GM18867 (cell line): ENCODE results near the gene ABCC1.

Source experiments
- ATAC-seq: cut with Tn5 transposase; IDR thresholded peaks from one replicate; pipeline ENCODE4 v1.9.1; 2021; ENCODE audit warnings: mild to moderate bottlenecking, moderate library complexity; ENCODE audit not compliant: unreplicated experiment

The ABCC1 gene

DNA sequence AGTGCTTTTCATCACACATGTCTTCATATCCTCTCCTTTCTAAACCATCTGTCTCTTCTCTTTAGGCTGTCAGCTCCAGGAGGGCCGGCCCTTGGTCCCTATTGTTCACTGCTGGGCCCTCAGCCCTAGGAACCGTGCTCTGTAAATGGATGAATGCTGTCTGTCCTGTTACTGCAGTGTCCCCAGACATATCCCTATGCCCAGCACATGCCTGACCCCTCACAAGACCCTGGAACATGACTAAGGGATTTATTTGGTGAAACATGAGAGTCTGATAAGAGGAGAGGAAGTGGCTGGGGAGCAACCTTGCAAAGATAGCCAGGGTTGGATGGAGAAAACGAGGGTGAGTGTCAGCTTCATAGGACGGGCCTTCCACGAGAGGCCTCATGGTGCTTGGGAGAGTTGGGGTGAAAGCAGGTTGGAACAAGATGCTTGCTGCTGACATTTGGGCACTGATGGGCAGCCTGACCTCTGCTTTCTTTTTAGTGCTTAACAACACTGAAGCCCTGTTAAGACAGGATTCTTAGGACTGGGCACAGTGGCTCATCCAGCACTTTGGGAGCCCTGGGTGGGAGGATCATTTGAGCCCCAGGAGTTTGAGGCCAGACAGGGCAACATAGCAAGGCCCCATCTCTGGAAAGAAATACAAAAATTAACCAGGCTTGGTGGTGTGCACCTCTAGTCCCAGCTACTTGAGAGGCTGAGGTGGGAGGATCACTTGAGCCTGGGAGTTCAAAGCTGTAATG is 39.0 kb downstream of the ABCC1 start:
- ATAC-seq = no peak

DNA sequence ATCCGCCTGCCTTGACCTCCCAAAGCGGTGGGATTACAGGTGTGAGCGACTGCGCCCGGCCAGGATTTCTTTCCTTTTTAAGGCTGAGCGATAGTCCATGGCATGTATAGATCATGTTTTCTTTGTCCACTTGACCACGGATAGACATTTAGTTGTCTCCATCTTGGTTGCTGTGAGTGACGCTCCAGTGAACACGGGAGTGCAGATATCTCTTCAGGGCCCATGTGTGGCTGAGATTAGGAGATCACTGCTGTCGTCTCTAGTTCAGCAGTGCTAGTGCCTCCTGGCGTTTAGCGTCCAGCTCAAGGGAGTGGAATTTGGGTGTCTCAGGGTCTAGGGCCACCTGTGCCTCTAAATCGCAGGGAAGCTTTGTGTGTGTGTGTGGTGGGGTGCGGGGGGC is 41.5 kb downstream of the ABCC1 start:
- no peak for ATAC-seq

DNA sequence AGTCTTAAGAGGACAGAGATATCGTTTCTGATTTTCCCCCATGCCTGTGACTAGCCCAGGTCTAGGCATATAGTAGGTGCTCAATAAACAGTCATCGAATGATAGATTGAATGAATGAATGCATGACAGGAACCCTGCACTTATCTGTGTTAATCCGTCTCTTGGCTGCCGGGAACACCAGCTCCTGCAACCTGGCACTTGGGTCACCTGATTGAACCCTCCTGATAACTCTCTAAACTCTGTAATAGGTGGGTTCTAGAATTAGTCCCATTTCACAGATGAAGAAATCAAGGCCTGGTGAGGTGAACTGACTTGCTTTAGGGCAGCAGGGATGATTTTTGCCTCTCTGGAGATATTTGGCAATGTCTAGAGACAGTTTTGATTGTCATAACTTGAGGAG is 43.7 kb downstream of the ABCC1 start:
- no peak for ATAC-seq

DNA sequence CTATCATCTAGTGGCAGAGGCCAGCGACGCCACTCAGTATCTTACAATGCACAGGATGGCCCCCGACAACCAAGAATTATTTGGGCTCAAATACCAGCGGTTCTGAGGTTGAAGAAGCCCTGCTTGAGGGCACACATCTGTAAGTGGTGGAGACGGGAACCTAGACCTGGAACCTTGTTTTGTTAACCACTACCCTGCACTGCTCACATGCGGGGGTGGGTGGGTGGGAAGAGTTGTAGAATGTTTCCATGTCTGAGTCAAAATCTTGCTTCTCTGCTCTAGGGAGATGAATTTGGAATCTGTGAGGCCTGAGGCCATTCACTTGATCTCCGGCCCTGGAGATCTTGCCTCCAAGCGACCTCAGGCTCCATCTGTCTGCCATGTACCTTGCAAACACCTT is 44.1 kb downstream of the ABCC1 start:
- ATAC-seq = no peak

DNA sequence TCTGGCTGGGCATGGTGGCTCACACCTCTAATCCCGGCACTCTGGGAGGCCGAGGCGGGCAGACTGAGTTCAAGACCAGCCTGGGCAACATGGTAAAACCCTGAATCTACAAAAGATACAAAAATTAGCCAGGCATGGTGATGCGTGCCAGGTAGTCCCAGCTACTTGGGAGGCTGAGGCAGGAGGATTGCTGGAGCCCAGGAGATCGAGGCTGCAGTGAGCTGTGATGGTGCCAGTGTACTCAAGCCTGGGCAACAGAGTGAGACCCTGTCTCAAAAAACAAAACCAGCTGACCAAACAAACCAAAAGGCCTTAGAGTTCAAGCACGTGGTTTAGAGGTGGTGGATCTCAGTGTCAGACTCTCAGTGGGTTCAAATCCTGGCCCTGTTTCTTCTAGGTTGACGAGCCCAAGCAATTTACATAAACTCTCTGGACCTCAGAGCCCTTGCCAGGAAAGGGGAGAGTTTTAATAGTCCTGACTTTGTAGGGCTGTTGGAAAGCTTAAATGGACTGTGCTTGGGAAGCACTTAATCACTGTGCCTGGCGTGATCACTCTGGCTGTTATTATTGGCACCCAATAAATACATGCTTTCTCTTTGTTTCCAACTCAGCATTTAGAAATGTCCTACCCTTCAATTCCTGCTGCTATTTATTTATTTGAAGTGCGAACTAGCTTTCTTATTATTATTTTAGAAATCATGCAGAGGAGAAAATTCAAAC is 44.7 kb downstream of the ABCC1 start:
- no peak for ATAC-seq

DNA sequence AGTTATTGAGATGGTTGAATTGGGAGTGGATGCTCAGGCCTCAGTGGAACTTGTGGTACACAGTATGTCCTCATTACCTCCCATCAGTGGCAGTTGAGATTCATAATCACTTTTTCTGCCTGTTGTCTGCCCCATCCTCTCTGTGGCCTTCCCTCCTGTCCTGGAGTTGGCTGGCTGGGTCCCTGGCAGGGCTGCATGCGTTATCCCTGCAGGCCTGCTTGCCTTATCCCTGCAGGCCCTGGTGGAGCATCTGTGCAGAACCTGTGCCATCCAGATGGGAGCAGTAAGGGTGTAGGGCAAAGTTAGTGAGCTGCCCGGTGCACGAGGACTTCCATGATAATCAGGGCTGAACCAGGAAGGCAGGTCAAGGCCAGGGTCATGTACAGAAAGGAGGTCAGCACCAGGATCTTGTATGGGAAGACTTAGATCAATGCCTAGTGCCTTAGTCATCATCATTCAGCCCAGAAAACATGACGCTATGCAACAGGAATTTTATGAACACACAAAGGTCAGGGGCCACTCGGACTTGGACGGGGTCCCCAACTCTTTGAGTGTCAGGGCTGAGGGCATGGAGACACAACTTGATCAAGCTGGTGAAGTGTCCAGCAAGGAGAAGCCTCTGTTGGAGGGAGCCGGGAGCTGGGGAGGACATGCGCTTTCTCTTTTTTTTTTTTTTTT is 47.2 kb downstream of the ABCC1 start:
- ATAC-seq = no peak

DNA sequence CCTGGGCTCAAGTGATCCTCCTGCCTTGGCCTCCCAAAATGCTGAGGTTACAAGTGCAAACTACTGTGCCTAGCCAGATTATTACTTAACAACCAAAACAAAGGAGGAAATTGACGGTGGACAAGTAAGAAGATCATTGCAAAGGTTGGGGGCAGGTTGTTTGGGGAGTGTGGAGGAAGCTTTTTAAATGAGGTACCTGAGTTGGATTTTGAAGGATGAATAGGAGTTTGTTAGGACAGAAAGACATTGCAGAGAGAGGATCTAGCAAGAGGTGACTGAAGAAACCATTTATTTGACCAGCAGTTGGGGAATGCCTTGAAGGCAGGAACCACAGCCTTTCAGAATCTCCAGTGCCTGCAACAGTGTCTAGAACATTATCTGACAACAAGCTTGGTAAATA is 51.3 kb downstream of the ABCC1 start:
- ATAC-seq = no peak

DNA sequence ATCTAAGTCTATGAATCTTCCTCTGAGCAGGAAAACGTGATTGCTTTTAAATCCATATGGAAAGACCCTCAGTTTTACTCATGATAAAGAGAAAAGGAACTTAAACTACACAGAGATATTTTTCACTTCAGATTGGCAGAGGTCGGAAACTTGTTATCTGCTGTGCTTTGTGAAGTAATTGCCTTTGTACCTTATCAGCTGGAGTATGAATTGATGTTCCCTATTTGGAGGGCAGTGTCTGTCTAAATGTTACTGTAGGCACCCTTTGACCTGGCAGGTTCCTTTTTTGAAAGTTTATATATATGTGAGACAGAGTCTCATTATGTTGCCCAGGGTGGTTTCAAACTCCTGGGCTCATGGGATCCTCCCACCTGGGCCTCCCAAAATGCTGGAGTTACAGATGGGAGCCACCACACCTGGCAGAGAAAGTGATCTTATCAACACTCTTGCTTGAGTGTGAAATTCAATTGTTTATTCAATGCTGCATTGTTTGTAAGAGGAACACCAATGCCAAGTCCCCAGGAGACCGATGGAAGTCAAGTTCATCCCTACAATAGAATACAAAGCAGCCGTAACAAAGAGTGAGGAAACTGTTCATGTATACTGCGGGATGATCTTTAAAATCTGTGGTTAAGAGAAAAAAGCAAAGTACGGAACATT is 52.3 kb downstream of the ABCC1 start:
- no peak for ATAC-seq

DNA sequence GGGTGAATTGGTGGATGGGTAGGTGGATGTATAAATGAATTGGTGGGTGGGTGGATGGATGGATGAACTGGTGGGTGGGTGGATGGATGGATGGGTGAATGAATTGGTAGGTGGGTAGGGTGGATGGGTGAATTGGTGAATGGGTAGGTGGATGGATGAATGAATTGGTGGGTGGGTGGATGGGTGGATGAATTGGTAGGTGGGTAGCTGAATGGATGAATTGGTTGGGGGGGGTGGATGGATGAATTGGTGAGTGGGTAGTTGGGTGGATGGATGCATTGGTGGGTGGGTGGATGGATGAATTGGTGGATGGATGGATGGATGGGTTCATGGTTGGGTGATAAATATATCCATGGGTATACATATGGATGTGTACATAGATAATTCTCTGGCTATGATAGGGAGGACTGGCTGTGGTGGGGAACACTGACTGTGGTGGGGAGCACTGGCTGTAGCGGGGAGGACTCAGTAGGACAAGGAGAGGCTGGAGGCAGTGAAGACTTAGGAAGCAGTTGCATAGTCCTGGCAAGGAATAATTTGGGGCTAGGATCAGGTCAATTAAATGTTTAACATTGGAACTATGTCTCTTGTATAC is 54.4 kb downstream of the ABCC1 start:
- ATAC-seq = no peak

DNA sequence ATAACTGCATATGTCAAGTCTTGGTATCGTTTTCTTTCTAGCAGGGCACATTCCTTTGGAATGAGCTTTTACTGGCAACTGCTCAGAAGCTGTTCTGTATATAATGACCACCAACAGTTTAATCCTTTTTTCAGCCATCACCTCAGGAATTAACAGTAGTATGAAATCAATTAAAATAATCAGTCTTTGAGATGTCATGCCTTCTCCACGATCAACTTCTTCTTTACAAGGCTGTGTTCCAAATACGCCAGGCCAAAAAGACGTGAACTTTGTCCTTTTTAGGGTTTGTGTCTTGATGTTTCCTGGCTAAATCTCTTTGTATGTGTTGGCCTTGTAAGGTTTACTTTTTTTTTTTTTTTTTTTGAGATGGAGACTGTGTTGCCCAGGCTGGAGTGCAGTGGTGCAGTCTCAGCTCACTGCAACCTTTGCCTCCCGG is 54.9 kb downstream of the ABCC1 start:
- no peak for ATAC-seq

DNA sequence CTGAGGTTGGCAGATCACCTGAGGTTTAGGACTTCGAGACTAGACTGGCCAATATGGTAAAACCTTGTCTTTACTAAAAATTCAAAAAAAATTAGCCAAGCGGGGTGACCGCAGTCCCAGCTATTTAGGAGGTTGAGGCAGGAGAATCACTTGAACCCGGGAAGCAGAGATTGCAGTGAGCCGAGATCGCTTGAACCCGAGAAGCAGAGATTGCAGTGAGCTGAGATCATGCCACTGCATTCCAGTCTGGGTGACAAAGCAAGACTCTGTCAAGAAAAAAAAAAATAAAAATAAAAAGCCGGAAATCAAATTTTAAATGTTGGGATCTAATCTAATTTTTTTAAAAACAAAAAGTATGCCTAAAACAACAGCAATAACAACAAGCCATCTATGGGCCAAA is 56.3 kb downstream of the ABCC1 start:
- ATAC-seq = no peak

DNA sequence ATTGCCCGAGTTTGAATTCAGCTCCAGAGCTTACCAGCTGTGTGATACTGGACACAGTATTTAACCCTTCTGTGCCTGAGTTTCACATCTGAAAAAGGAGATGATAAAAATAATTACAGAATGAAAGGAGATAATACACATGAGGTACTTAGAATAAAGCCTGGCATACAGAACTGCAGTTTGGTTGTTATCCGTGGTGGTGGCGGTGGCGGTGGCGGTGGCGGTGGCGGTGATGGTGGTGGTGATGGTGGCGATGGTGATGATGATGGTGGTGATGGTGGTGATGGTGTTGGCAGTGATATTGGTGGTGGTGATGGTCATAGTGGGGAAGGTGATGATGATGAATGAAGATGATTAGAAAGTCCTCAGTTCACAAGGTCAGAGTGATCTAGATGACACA is 57.2 kb downstream of the ABCC1 start:
- no peak for ATAC-seq

DNA sequence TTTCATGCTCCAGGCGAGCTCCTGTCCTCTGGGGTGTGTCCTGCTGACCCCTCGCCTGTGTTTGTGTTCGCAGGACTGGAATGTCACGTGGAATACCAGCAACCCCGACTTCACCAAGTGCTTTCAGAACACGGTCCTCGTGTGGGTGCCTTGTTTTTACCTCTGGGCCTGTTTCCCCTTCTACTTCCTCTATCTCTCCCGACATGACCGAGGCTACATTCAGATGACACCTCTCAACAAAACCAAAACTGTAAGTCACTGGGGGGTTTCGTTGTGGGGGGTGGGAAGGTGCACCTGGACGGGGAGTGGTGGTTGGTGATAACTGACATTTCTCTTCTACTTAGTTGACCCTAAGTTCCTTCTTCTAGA is 58.3 kb downstream of the ABCC1 start:
- ATAC-seq = peak; percentile 69

DNA sequence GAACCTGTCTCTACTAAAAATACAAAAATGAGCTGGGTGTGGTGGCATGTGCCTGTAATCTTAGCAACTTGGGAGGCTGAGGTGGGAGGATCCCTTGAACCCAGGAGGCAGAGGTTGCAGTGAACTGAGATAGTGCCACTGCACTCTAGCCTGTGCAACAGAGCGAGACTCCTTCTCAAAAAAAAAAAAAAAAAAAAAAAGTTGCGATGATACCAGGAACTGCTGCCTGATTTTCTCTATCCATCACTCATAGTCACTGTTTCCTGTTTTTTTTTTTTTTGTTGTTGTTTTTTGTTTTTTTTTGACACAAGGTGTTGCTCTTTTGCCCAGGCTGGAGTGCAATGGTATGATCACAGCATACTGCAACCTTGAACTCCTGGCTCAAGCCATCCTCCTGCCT is 59.2 kb downstream of the ABCC1 start:
- ATAC-seq = no peak

DNA sequence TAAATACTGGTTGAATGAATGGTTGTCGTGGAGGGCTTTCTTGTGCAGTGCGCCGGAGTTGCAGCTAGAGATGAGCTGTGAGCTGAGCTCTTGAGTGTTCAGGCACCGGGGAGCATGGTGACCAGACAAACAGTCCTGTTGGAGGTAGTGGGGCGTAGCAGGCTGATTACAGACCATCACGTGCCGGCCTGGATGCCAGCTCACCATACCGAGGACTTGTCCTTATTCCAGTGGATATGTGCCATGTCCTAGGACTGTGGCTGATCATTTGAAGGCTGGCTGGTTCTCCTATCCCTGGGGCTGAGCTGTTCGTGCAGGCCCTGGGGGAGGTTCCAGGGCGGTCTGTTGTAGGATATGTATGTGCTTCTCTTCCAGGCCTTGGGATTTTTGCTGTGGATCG is 60.0 kb downstream of the ABCC1 start:
- ATAC-seq = no peak

DNA sequence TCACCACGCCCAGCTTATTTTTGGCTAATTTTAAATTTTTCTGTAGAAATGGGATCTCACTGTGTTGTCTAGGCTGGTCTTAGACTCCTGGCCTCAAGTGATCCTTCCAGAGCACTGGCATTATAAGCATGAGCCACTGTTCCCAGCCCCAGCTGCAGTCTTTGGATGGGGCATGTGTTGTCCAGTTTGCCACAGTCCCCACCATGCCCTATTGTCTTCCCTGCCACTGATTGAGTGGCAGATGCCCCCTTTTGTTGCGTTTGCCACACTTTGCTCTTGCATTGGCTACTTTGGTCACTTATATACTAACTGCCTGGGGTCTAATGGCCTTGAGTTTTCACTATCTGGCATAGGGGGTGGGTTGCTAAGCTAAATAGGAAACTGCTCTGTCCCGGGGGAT is 60.8 kb downstream of the ABCC1 start:
- ATAC-seq = no peak

DNA sequence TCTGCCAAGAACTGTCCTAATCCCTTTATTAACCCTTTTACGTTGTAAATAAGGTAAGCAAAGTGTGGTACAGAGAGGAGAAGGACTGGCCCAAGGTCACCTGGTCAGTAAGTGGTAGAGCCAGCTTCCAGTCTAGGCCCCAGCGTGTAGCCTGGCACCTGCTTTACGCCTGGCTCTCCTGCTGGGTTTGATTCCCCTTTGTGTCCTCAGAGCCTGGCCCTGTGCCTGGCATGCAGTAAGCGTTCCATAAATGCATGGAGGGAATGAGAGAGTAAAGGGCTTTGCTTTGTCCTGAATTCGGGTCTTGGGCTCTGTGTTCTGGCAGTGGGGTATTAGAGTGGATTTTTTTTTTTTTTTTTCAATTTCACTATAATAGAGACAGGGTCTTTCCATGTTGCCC is 62.7 kb downstream of the ABCC1 start:
- ATAC-seq = no peak

DNA sequence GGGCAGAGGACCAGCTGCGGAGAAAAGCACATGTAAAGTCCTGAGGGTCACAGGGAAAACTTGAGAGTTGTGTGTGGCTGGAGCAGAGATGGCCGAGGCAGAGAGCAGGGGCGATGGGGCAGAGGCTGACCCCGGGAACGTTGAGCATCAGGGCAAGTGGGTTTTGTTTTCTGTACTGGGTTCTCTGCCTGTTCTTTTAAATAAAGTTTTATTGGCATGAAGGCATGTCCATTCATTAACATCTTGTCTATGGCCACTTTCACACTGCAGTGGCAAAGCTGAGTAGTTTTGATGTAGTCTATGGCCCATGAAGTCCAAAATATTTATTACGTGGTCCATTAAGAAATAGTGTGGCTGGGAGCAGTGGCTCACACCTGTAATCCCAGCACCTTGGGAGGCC is 64.4 kb downstream of the ABCC1 start:
- no peak for ATAC-seq

DNA sequence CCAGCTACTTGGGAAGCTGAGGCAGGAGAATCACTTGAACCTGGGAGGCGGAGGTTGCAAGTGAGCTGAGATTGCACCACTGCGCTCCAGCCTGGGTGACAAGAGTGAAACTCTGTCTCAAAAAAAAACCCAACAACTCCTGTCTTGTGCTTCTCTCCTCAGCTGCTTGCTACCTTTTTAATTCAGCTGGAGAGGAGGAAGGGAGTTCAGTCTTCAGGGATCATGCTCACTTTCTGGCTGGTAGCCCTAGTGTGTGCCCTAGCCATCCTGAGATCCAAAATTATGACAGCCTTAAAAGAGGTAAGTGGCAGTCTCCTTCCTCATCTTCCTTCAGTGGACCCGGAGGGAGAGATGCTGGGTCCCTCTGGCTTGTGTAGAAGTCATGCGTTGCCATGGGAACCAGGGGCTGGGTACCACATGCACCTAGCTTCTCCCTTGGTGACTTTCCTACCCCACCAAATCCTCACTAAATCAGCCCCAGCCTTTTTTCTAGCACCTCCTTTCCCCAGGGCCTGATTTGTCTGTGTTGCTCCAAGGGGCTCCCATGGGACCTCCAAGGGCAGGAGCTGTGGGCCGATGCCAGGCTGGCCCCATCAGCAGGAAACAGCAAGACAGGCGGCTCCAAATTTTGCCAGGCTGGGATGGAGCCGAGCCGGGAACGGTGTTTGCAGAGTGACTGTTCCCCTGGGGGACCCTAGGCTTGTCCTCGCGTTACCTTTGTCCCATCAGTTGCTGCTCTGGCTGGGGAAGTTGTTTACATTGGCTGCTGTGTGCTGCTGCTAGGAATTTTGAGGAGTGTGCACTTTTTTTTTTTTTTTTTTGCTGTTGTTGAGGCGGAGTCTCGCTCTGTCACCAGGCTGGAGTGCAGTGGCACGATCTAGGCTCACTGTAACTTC is 65.2 kb downstream of the ABCC1 start:
- ATAC-seq = no peak

DNA sequence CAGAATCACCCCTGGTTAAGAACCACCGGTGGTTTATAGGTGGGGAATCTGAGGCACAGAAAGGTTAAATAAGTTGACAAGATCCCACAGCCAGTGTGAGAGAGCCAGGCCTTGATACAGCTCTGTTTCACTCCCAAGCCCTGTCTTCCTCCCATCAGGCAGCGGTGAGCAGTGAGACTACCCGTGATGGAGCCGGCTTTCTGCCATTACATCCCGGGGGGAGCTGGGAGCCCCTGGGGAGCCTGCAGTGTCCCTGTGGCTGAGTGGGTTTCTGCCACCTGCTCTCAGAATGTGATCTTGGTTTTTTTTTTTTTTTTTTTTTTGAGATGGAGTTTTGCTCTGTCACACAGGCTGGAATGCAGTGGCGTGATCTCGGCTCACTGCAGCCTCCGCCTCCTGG is 66.4 kb downstream of the ABCC1 start:
- no peak for ATAC-seq
